Measurements from ENCODE around the gene PDE8B. TPM values are rescaled to one million over a fixed set of nuclear protein-coding genes. Genes with fewer than 3 reads are reported as not detected.

The PDE8B gene, protein sequence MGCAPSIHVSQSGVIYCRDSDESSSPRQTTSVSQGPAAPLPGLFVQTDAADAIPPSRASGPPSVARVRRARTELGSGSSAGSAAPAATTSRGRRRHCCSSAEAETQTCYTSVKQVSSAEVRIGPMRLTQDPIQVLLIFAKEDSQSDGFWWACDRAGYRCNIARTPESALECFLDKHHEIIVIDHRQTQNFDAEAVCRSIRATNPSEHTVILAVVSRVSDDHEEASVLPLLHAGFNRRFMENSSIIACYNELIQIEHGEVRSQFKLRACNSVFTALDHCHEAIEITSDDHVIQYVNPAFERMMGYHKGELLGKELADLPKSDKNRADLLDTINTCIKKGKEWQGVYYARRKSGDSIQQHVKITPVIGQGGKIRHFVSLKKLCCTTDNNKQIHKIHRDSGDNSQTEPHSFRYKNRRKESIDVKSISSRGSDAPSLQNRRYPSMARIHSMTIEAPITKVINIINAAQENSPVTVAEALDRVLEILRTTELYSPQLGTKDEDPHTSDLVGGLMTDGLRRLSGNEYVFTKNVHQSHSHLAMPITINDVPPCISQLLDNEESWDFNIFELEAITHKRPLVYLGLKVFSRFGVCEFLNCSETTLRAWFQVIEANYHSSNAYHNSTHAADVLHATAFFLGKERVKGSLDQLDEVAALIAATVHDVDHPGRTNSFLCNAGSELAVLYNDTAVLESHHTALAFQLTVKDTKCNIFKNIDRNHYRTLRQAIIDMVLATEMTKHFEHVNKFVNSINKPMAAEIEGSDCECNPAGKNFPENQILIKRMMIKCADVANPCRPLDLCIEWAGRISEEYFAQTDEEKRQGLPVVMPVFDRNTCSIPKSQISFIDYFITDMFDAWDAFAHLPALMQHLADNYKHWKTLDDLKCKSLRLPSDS
- polyA plus RNA-seq (ENCODE audit: insufficient read length in 10 of 10), result 1 to 10 TPM; 1.8 to 8.5 (median 3.4) TPM
- long read RNA-seq, donor 1, result 0 reads
- long read RNA-seq, donor 2, result 0 reads
- long read RNA-seq, donor 3, result 0 reads
- long read RNA-seq, donor 4, result 0 reads
- long read RNA-seq, donor 5, result 0 reads
- long read RNA-seq, donor 6, result 0 reads
- long read RNA-seq, donor 7, result 0 reads
- long read RNA-seq, donor 8, result 0 reads
- long read RNA-seq, donor 9, result 0 reads

- peak in 1 of 3 donors; percentile 46 for DNase-seq
Measured at GRCh38 chr5:77210091-77210963, at the start of gene PDE8B. TSS of gene PDE8B (plus strand) at chr5:77210680. CDS start at chr5:77210926, 246 bp downstream.

GRCh38 chr5:77163453-77163852, 47.0 kb upstream of the PDE8B start:
- DNase-seq, result no peak

GRCh38 chr5:77167063-77167462, 43.4 kb upstream of the PDE8B start:
- peak in 1 of 3 donors; percentile 15 for DNase-seq

GRCh38 chr5:77167695-77168121, 42.8 kb upstream of the PDE8B start:
- DNase-seq, result peak; percentile 64 to 90 (median 84)

DNA sequence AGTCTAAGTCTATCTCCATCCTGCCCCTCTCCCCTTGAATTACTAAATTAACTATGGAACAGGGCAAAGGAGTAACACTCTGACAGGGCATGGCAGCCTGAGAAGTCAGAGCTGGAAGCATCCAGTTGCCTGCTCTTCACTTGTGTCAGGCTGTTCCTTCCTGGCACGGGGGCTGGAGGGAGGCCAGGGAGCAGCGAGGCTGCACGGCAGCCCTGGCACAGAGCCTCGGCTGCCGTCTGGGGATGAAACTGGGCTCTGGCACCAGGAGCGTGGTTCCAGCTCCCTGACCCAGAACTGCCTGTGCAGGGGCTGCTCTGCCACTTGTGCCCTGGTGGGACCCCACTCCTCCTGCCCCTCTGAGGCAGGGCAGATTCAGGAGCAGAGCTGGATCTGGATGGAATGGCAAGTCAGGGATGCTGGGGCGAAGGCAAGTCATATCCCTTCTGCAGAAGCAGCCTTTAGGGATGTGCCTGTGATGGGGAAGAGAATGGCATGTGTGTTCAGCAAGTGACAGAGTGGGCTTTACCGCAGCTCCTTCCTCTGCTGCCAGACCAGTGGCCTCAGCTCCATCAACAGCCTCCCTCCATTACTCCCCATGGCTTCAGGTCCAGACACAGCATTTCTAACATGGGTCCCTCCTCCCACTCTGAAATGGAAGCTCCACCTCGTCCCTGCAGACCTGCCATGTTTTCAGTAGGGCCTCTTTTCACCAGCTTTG, 42.2 kb upstream of the PDE8B start:
- DNase-seq, result peak in 2 of 3 donors; percentile 42 to 48

DNA sequence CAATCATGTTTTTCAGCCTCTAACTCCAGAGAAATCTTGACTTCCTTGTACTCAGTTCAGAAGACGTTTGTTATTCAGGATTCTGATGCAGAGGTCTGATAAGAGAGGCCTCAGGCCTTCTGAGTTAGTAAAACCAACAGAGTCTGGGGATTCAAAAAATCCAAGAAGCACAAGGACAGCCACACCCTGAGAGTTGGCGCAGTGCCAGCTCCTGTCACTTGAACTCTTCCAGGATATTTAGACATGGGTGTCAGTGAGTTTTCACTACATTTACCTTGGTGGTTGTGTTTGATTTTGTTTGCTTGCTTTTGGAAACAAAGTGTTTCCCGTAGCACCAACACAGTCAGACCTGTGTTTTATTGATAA, 41.6 kb upstream of the PDE8B start:
- no peak for DNase-seq

DNA sequence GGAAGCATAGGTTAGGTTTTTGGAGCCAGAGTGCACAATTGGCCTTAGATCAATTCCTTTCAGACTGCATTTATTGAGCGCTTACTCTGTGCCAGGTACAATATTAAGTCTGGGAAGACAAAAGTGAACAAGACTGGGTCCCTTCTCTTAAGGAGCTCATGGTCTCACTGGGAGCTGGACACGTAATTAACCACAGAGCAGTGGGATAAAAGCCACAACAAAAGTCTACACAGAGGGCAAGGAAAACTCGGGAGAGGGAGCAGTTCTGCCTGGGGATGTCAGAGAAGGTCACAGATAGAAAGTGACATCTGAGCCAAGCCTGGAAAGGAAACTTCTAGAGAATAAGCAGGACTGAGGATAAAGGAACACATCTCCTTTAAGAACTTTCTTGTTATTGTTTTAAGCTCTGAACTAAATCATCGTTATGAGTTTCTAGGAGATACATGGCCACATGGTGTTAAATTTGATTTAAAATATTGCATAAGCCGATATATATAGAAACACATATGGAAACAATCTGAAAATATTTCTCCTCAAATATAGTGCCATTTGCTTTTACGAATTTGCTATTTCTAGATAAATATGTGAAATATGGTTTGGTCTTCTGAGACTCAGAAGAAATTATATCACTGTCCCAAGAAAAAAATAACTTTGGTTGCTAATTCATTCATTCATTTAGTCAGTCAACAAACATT, 40.1 kb upstream of the PDE8B start:
- peak in 1 of 3 donors; percentile 37 for DNase-seq

DNA sequence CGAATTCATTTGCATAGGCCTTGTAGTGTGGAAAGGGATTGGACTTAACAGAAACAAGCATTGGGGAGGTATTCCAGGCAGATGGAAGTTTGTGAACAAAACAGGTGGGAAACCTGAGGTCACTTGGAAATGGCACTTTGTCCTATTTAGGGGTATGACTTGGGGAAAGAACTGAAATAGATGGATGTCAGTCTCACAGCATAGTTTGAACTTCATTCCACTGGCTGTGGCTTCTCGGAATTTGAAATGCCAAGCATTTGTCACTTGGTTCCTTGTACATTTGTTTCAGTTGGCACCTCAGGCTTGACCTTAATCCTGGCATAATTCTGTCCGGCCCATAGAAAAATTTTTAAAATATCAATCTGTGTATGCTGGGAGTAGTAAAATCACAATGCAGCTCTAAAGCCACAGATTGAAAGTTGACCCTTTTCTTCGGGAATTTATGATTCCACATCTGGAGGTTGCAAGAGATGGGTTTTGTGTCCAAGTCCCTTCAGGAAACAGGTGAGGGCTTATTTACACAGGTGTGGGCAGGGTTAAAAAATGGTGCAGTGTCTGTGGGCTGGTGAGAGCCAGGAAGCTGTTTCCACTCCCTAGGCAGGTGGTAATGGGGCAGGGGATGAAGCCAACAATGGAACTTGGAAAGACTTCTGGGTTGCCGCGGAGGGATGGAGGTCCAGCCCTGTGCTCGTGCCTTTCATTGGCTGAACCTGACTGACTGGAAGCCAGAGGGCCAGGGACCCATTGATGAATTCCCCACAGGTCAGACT, 39.2 kb upstream of the PDE8B start:
- peak in 1 of 3 donors; percentile 5 for DNase-seq

DNA sequence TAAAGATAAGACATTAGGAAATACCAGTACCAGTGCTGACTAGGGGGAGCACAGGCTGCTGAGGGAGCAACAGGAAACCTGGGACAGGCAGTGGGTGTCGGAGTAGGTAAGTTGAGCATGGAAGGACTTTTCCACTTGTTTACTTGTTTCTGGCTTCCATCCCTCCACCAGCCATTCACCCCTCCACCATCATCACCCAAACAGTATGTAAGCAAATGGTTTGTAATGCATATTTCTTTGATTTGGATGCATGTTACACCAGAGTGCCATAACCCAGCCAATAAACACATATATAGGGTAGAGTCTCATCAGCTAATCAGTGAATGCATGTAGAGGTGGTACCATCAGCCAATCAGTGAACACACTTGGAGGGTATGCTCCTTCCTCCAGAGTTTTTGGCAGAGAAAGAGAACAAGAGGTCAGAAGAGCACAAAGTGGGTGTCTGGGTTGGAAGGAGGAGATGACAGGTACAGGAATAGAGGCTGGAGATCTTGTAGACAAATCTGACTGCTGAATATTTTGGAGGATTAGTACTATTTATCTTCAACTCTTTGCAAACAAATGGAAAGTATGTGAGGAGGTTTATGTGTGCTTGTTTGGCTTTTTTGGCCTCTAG, 37.7 kb upstream of the PDE8B start:
- DNase-seq, result no peak

GRCh38 chr5:77174526-77174925, 36.0 kb upstream of the PDE8B start:
- no peak for DNase-seq

DNA sequence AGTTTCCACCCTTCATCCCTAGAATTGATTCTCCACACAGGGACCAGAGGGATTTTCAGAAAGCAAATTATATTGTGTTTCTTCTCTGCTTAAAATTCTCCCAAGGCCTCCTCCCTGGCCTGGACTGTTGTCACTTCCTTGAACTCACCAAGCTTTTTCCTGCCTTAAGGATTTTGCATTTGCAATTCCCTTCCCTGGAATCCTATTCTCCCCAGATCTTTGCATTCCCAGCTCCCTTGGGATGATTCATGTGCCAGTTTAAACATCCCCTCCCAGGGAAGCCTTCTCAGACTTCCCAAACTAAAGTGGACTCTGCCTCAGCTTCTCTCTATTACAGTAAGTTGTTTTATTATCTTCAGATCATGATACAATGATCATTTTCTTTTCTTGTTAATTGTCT, 35.2 kb upstream of the PDE8B start:
- no peak for DNase-seq

DNA sequence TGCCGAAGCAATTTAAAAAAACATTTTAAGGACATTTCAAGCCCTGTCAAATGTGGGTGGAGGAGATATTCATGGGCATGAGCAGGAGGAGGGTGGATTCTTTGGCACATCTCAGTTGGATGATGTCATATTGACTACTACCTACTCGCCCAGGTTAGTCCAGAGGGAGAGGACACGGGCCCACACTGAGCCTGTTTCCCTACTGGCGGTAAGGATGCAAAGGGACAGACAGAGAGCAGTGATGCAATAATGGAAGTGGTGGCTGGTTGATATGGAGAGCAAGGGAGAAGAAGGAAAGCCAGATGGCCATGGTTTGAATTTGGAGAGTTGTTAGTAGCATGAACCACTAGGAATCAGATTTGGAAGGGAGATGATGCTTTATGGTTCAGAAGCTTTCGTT, 34.1 kb upstream of the PDE8B start:
- no peak for DNase-seq

DNA sequence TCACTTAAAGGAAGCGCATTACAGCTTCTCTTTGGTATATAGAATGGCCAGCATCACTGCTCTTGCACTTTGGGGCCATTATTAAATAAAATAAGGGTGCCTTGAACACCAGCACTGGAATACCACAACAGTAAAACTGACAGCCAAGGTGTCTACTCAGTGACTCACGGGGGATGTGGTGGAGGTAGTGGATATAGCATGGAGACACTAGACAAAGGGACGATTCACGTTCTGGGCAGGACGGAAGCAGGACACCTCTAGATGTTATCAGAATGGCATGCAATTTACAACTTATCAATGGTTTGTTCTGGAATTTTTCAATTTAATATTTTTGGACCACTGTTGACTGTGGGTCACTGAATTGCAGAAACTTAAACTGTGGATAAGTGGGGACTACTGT, 32.9 kb upstream of the PDE8B start:
- no peak for DNase-seq

DNA sequence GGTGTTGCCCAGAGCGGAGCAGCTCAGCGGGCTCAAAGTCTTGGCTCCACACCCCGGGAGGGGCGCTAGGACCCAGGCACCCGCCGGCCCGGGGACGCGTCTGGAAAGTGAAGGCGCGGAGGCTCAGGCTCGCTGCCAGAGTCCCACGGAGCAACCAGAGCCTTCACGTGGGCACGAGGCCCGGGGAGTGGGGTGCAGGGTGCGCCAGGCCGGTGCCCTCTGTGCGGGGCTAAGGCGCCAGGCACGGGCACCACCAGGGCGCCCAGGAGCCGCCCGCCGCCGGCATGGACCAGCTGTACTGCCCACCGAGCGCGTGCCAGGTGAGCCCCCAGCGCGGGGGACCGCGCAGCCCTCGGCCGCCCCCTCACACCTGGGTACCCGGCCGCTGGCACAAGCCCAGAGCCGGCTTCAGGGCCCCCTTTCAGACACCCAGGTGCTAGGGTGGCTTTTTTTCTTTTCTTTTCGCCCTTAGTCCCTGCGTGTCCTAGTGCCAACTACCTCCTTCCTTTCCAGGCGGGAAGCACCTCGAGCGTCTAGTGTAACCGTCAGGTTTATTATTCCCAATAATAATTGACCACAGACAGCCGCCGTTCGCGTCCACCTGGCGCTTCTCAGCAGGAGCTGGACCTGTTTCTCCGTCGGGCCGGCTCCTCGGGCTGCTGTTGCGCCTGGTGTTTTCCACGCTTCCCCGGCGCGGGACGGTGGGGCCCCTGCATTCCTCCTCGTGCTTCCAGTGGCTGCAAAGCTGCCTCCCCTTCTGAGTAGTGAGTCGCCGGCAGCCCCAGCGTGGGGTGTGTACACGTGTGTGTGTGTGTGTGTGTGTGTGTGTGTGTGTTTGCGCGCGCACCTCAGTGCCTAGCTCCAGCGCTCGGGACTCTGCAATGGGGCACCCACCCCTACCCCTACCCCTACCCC, 30.1 kb upstream of the PDE8B start:
- DNase-seq, result peak in 1 of 3 donors; percentile 53

DNA sequence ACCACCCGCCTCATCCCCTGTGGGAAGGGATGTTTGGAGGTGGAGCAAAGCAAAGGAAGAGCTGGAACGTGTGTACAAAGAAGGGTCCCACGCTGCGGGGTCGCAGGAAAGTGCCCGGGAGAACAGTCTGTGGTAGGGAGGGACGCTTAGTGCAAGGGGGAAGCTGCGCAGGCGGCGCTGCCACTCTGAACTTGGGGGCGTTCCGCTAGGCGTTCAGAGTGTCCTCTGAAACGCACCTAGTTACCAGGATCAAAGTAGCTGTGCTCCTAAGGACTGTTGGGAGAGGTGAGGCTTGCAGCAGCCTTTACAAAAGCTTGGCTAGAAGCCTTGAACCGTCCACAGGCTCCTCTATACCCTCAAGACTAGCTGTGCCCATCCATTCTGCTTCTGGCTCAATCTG, 29.3 kb upstream of the PDE8B start:
- peak in 1 of 3 donors; percentile 13 for DNase-seq

- DNase-seq, result no peak
Measured at GRCh38 chr5:77181596-77182304, 28.7 kb upstream of the PDE8B start.

- no peak for DNase-seq
Measured at GRCh38 chr5:77182367-77182766, 28.1 kb upstream of the PDE8B start.
